ENCODE measurements around the gene TNFAIP8L3.

- TF ChIP-seq POLR2A (IDR thresholded peaks at IDR 0.05) (no peak), CTCF (IDR thresholded peaks at IDR 0.05) (no peak)
Observed at GRCh38 chr15:51044037-51044727, 50.5 kb downstream of the TNFAIP8L3 start.

Data from tibial nerve (tissue), 3 donors.